ENCODE data around the gene MBD2.

MBD2 gene

GRCh38 chr18:54169431-54170403, 54.8 kb downstream of the MBD2 start:
- peak; percentile 20 for DNase-seq (ENCODE audit: low read depth)
- TF ChIP-seq CTCF (conservative IDR thresholded peaks at IDR 0.05; ENCODE audit: low read depth, low read length), result no peak
- H3K4me3 ChIP-seq (ENCODE audit: low read depth, low read length), result no peak overlapping the region

GRCh38 chr18:54165450-54165849, 59.0 kb downstream of the MBD2 start:
- TF ChIP-seq CTCF (conservative IDR thresholded peaks at IDR 0.05; ENCODE audit: low read depth, low read length), result no peak
- no peak overlapping the region for H3K4me3 ChIP-seq (ENCODE audit: low read depth, low read length)
- no peak for DNase-seq (ENCODE audit: low read depth)

GRCh38 chr18:54163453-54163852, 61.0 kb downstream of the MBD2 start:
- TF ChIP-seq CTCF (conservative IDR thresholded peaks at IDR 0.05; ENCODE audit: low read depth, low read length), result no peak
- no peak overlapping the region for H3K4me3 ChIP-seq (ENCODE audit: low read depth, low read length)
- no peak for DNase-seq (ENCODE audit: low read depth)

- H3K4me3 ChIP-seq (ENCODE audit: low read depth, low read length), result no peak overlapping the region
- peak; percentile 76 for DNase-seq (ENCODE audit: low read depth)
- TF ChIP-seq CTCF (conservative IDR thresholded peaks at IDR 0.05; ENCODE audit: low read depth, low read length), result no peak
Measured at GRCh38 chr18:54162431-54162830, 62.0 kb downstream of the MBD2 start.

- no peak overlapping the region for H3K4me3 ChIP-seq (ENCODE audit: low read depth, low read length)
- no peak for DNase-seq (ENCODE audit: low read depth)
- TF ChIP-seq CTCF (conservative IDR thresholded peaks at IDR 0.05; ENCODE audit: low read depth, low read length), result no peak
Measured at GRCh38 chr18:54161267-54161666, 63.2 kb downstream of the MBD2 start.

GRCh38 chr18:54159906-54160305, 64.6 kb downstream of the MBD2 start:
- no peak for TF ChIP-seq CTCF (conservative IDR thresholded peaks at IDR 0.05; ENCODE audit: low read depth, low read length)
- H3K4me3 ChIP-seq (ENCODE audit: low read depth, low read length), result no peak overlapping the region
- DNase-seq (ENCODE audit: low read depth), result no peak

Data from choroid plexus epithelial cell (primary cell).